Measurements from ENCODE around the gene PRPH. TPM values are rescaled to one million over a fixed set of nuclear protein-coding genes. Genes with fewer than 3 reads are reported as not detected.

Gene PRPH
- total and polyA plus RNA-seq, 2 of the 13 experiments (the other 11 are each of a cell fraction or from before 2014, with no cell fraction given), result 0.12 TPM; not detected in 1

DNA sequence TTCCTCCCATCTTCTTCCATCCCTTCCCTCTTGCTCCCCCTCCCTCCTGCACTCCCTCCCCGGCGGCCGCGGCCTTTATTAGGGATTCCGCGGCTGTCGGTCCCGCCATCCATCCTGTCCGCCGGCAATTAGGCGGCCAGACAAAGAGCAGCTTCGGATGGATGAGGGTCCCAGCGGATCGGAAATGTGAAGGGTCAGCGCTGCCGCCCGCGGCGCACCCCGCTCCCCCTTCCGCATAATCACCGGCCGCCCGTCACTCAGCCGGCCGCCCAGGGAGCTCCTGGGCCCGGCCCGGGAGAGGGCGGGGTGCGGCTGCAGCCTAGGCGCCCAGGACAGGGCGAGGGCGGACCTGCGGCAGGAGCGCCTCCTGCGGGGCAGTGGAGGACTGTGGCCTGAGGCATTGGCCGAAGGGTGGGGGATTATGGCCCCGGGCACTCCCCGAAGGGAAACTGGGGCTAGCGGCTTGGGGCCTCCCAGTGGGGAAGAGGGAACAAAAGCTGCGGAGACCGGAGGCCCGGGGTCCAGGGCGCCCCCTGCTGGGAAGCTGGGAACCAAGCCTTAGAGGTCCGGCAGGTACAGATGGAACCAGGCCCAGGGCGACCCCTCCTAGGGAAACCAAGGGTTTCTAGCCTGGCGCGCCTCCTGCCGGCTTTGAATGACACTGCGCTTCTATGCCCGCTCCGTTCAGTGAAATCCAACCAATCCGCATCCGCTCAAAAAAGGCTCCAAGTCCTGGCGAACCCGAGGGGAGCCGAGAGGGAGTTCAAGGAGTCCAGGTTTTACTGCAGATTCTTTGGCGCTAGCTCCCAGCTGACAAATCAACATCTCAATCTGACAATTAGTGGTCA, 47.3 kb downstream of the PRPH start (continued):
- TF ChIP-seq, protein P1, sequence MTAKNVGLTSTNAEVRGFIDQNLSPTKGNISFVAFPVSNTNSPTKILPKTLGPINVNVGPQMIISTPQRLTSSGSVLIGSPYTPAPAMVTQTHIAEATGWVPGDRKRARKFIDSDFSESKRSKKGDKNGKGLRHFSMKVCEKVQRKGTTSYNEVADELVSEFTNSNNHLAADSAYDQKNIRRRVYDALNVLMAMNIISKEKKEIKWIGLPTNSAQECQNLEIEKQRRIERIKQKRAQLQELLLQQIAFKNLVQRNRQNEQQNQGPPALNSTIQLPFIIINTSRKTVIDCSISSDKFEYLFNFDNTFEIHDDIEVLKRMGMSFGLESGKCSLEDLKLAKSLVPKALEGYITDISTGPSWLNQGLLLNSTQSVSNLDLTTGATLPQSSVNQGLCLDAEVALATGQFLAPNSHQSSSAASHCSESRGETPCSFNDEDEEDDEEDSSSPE (CRISPR knock-in tag; IDR thresholded peaks at IDR 0.05), result no peak
- peak; percentile 47; the same call in 1 of the 2 replicates for TF ChIP-seq HDAC1 (CRISPR knock-in tag; IDR thresholded peaks at IDR 0.05)
- peak; percentile 45; the same call in 1 of the 3 replicates for TF ChIP-seq MXI1 (IDR thresholded peaks at IDR 0.05; ENCODE audit: borderline replicate concordance, low read depth, low read length)
- no peak for TF ChIP-seq NR2F6 (IDR thresholded peaks at IDR 0.05)
- TF ChIP-seq NR2F6 (CRISPR knock-in tag; IDR thresholded peaks at IDR 0.05), result 0 out of 2 replicates have a peak, but pooled peaks have one; percentile 38
- TF ChIP-seq, protein P2, sequence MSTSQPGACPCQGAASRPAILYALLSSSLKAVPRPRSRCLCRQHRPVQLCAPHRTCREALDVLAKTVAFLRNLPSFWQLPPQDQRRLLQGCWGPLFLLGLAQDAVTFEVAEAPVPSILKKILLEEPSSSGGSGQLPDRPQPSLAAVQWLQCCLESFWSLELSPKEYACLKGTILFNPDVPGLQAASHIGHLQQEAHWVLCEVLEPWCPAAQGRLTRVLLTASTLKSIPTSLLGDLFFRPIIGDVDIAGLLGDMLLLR (CRISPR knock-in tag; IDR thresholded peaks at IDR 0.05), result 0 out of 2 replicates have a peak, but pooled peaks have one; percentile 23
- TF ChIP-seq, protein P3, sequence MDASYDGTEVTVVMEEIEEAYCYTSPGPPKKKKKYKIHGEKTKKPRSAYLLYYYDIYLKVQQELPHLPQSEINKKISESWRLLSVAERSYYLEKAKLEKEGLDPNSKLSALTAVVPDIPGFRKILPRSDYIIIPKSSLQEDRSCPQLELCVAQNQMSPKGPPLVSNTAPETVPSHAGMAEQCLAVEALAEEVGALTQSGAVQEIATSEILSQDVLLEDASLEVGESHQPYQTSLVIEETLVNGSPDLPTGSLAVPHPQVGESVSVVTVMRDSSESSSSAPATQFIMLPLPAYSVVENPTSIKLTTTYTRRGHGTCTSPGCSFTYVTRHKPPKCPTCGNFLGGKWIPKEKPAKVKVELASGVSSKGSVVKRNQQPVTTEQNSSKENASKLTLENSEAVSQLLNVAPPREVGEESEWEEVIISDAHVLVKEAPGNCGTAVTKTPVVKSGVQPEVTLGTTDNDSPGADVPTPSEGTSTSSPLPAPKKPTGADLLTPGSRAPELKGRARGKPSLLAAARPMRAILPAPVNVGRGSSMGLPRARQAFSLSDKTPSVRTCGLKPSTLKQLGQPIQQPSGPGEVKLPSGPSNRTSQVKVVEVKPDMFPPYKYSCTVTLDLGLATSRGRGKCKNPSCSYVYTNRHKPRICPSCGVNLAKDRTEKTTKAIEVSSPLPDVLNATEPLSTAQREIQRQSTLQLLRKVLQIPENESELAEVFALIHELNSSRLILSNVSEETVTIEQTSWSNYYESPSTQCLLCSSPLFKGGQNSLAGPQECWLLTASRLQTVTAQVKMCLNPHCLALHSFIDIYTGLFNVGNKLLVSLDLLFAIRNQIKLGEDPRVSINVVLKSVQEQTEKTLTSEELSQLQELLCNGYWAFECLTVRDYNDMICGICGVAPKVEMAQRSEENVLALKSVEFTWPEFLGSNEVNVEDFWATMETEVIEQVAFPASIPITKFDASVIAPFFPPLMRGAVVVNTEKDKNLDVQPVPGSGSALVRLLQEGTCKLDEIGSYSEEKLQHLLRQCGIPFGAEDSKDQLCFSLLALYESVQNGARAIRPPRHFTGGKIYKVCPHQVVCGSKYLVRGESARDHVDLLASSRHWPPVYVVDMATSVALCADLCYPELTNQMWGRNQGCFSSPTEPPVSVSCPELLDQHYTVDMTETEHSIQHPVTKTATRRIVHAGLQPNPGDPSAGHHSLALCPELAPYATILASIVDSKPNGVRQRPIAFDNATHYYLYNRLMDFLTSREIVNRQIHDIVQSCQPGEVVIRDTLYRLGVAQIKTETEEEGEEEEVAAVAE (CRISPR knock-in tag; IDR thresholded peaks at IDR 0.05; ENCODE audit: borderline replicate concordance), result no peak
- TF ChIP-seq, protein P4, sequence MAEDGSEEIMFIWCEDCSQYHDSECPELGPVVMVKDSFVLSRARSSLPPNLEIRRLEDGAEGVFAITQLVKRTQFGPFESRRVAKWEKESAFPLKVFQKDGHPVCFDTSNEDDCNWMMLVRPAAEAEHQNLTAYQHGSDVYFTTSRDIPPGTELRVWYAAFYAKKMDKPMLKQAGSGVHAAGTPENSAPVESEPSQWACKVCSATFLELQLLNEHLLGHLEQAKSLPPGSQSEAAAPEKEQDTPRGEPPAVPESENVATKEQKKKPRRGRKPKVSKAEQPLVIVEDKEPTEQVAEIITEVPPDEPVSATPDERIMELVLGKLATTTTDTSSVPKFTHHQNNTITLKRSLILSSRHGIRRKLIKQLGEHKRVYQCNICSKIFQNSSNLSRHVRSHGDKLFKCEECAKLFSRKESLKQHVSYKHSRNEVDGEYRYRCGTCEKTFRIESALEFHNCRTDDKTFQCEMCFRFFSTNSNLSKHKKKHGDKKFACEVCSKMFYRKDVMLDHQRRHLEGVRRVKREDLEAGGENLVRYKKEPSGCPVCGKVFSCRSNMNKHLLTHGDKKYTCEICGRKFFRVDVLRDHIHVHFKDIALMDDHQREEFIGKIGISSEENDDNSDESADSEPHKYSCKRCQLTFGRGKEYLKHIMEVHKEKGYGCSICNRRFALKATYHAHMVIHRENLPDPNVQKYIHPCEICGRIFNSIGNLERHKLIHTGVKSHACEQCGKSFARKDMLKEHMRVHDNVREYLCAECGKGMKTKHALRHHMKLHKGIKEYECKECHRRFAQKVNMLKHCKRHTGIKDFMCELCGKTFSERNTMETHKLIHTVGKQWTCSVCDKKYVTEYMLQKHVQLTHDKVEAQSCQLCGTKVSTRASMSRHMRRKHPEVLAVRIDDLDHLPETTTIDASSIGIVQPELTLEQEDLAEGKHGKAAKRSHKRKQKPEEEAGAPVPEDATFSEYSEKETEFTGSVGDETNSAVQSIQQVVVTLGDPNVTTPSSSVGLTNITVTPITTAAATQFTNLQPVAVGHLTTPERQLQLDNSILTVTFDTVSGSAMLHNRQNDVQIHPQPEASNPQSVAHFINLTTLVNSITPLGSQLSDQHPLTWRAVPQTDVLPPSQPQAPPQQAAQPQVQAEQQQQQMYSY (CRISPR knock-in tag; IDR thresholded peaks at IDR 0.05), result peak; percentile 75; the same call in 1 of the 2 replicates
- TF ChIP-seq, protein P5, sequence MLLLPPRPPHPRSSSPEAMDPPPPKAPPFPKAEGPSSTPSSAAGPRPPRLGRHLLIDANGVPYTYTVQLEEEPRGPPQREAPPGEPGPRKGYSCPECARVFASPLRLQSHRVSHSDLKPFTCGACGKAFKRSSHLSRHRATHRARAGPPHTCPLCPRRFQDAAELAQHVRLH (CRISPR knock-in tag; IDR thresholded peaks at IDR 0.05; ENCODE audit: borderline replicate concordance, low read depth), result peak; percentile 75; the same call in 1 of the 2 replicates
- TF ChIP-seq GPN1 (CRISPR knock-in tag; IDR thresholded peaks at IDR 0.05; ENCODE audit: borderline replicate concordance), result no peak
- peak; percentile 32 for TF ChIP-seq TAF15 (IDR thresholded peaks at IDR 0.05; ENCODE audit: low read depth, low read length, poor library complexity, severe bottlenecking)
- TF ChIP-seq, protein P6, sequence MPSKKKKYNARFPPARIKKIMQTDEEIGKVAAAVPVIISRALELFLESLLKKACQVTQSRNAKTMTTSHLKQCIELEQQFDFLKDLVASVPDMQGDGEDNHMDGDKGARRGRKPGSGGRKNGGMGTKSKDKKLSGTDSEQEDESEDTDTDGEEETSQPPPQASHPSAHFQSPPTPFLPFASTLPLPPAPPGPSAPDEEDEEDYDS (CRISPR knock-in tag; IDR thresholded peaks at IDR 0.05), result no peak
- no peak for TF ChIP-seq ZNF431 (CRISPR knock-in tag; IDR thresholded peaks at IDR 0.05; ENCODE audit: borderline replicate concordance, low read depth)
- peak; percentile 31 for TF ChIP-seq HDAC2 (CRISPR knock-in tag; IDR thresholded peaks at IDR 0.05)
- peak; percentile 32 for TF ChIP-seq SMC3 (IDR thresholded peaks at IDR 0.05; ENCODE audit: low read length)
- TF ChIP-seq KDM1A (CRISPR knock-in tag; IDR thresholded peaks at IDR 0.05), result 0 out of 2 replicates have a peak, but pooled peaks have one; percentile 12
- peak; percentile 26 for TF ChIP-seq TEAD3 (CRISPR knock-in tag; optimal IDR thresholded peaks at IDR 0.05; ENCODE audit: borderline replicate concordance)

Data from HepG2 (cell line).